SHP77 (cell line): Measurements from ENCODE around the gene SLC6A9.

Experiments used
- DNase-seq, 2 experiments: peaks; one replicate each; lab custom pipeline; 2025; lab: John Stamatoyannopoulos, UW

Gene SLC6A9

DNA sequence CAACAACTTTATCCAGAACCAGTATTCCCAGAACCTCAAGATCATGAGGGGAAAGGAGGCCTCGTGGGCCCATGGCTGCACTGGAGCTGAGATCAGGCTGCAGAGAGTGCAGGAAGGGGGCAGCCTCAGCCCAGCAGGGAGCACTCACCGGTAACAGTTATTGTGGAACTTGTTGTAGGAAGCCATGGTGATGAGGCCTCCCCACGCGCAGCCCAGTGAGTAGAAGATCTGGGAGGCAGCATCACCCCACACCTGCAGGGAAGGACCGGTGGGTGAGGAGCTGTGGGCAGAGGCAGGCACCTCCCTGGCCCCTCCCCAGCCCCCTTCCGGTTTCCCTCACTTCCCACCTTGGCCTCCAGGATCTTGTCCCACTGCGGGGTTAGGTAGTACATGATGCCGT lies 29.1 kb downstream of the SLC6A9 start:
- no peak for DNase-seq

DNA sequence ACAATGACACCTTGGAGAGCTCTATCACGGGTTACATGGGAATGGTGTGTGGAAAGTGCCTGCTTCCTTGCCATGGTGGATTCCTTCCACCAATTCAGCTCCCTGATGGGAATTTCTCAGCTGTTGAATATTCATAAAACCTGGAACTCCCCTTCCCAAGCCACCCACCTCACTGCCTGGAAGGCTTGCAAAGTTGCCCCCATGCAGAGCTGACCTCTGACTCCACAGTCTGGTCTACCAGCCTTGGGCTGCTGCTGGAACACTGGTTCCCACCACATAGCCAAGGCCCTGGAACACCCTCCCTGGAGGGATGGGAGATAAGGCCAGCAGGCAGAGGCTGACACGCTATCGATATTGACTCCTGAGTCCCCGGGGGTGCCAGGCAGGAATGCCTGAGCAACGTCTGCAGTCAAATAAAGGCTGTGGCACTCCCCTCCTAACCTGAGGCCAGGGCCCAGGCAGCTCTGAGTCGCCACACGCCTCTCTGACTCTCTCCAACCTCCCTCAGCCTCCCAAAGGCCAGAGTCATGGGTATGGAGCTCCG lies 31.1 kb downstream of the SLC6A9 start:
- DNase-seq: no peak

DNA sequence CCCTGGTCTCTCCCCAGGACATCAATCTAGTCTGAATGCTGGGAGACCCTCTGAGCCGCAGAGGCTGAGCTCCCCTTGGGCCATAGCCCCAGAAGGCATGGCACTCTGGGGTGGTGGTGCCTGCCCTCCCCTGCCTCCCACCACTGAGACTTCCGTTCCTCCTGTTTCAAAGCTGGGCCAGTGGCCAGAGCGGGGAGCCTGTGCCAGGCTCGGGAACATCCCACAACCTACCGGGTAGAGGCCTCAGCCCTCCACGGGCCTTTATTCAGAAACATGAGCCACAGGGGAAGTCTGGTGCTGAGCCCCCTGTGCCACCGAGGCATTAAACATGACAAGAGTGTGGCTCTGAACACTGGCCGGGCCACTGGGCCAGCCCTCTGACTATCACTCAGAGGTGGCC lies 31.8 kb downstream of the SLC6A9 start:
- DNase-seq: no peak

- no peak for DNase-seq
Measured at GRCh38 chr1:43998000-43998378, 33.3 kb downstream of the SLC6A9 start.

- DNase-seq: peak; percentile 63 to 79
Measured at GRCh38 chr1:43997295-43997999, 33.8 kb downstream of the SLC6A9 start.

DNA sequence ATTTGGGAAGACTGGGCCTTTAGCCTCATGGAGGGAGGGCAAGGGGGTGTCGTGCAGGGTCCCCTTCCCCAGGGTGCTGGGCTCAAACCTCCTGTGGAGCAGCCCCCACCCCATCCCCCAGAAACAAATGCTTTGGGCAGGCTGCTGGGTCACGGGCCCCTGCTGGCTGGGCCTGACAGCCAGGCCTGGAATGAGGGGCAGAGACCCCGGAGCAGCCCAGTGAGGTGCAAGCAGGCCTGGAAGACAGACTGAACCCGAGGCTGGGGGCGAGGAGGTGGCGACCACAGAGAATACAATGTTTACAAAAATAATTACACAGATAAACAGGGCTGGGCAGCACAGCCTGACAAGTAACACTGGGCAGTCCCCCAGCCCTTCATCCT lies 34.5 kb downstream of the SLC6A9 start:
- no peak for DNase-seq

- no peak for DNase-seq
Measured at GRCh38 chr1:43995984-43996732, 35.1 kb downstream of the SLC6A9 start.

DNA sequence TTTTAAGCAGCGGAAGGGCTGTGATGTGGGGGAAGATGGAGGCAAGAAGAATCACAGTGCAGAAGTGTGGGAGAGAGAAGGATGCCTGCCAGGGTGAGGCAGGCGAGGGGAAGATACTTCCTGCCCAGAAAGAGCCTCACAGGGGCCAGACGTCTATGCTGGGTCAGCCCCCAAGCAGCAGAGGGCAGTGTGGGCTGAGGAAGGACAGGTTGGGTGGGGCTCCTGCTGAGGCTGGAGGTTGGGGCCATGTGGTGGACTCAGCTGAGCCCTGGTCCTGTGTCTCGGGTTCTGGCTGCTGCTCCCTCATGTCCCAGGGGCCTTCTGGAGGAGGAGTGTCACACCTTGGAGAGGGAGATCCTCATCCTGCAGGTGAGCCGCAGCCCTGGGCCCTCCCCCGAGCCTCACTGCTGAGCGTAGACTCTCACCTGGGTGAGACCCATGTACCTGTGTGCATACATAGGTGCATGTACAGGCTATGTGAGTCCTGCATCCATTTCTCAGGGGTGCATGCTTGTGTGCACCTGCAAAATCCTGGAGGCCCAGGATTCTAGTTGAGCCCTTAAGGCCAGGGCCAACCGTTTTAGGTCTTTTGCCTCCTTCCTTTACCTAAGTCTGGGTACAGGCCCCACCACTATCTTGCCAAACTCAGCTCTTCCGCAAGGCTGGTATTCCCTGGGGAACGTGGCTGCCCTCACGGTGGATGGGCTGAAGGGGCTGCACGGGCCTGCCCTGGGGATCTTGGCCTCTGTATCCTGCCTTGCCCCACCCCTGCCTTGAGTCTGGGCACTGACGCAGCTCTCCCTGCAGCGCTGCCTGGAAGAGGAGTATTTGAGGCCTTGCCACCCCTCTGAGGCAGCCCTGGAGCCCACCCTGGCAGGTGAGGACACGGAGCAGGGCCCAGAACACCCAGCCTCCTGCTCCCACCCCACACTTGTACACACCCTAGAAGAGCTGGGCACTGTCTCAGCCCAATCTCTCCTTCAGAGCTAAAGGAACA lies 36.2 kb downstream of the SLC6A9 start:
- DNase-seq: peak; percentile 35 to 52

GRCh38 chr1:43994071-43994470 lies 37.2 kb downstream of the SLC6A9 start:
- DNase-seq: no peak

DNA sequence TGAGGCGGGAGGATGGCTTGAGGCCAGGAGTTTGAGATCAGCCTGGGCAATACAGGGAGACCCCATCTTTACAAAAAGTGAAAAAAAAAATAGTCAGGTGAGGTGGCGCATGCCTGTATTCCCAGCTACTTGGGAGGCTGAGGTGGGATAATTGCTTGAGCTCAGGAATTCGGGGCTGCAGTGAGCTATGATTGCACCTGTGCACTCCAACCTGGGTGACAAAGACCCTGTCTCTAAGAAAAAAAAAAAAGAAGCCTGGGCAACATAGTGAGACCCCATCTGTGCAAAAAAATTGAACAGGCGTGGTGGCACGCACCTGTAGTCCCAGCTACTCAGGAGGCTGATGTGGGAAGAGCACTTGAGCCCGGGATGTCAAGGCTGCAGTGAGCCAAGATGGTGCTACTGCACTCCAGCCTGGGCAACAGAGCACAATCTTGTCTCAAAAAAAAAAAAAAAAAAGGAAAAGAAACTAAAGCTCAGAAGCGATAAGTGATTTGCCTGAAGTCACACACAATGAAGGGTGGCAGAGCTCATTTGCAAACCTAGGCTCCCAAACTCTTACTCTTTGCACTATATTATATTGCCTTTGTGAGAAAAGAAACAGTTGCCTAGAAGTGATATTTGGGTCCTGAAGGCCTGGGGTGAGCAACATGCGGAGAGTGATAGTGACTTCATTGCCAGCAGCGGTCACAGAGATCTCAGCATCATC lies 37.9 kb downstream of the SLC6A9 start:
- no peak for DNase-seq

- no peak for DNase-seq
Measured at GRCh38 chr1:43992232-43992995, 38.8 kb downstream of the SLC6A9 start.

DNA sequence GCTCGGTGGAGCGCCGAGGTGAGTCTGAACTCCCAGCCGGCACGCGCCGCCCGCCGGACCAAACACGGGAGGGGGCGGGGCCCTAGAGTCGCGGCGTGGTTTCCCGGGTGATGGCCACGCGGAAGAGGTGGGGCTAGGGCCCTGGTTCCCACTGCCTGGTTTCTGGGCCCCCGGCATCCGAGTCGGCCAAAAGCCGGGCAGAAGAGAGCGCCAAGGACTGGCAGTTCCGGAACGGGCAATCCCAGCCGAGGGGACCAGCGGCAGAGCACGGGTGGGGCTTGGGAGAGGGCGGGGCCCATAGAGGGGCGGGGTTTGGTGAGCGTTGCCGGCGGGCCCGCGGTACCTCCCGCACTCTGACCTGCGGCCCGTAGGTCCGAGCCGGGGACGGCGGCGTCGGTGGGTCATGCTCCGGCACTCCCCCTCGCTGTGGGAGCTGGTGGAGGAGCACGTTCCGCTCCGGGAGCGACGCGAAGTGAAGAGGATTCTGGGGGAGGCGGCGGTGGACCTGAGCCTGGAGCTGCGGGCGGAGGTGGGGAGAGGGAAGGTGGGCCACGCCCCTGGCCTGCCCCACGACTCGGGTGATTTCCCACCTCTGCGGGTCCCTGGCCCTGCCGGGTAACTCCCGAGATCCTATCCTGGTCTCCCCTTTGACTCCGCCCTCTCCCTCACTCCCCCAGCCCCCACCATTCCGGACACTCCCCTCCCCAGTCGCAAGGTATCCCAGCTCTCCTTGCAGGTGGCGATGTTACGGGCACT lies 39.6 kb downstream of the SLC6A9 start, which contains the start of gene CCDC24:
CCDC24 (plus strand) TSS at position 124 of the 756 bp plus-strand sequence; CDS start at position 404, 280 bp downstream.
- peak; percentile 52 to 74 for DNase-seq

DNA sequence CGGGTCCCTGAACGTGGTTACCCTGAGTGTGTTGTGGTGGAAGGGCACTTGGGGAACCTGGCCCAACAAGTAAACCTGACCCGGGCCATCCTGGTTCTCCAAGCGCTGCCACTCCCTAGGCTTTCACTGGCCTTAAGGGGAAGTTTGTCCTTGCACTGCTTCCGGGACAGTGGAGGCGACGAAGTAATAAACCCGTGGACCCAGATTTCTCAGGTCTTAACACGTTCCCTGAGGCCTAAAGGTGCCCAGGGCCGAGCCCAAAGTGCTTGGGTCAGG lies 40.1 kb downstream of the SLC6A9 start:
- no peak for DNase-seq

GRCh38 chr1:43990271-43991199 lies 40.7 kb downstream of the SLC6A9 start:
- DNase-seq: no peak

DNA sequence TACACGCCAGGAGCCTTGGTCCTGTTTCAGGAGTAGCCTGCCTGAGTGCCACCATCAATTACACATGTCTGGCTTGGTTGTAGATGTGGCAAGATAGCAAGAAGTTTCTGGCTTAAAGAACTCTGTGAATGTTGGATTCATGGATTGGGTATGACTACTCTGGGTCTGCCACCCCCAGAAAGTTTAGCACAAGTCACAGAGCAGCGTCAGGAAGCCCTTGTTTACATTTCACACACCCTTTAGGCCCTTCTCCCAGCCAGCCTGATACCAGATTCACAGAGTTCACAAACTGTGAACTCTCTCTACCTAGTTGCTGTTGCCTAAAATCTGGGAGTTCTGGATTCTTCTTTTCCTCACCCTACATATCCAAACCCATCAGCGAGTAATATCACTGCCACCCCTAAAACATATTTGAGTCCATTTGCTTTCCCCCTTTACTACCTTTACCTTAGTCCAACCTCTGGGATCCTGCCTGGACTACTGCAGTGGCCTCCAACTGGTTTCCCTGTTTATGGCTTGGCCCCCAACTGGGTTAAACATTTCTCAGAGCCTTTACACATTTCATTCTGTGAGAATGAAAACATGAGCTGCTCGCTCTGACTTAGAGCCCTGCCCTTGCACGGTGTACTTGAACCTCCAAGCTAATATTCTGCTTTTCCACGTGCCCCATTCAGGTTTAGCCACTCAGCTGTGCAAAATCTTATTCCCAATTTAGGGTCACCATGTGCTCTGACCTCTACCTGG lies 43.9 kb downstream of the SLC6A9 start:
- DNase-seq: no peak

- DNase-seq: no peak
Measured at GRCh38 chr1:43986712-43987111, 44.5 kb downstream of the SLC6A9 start.

DNA sequence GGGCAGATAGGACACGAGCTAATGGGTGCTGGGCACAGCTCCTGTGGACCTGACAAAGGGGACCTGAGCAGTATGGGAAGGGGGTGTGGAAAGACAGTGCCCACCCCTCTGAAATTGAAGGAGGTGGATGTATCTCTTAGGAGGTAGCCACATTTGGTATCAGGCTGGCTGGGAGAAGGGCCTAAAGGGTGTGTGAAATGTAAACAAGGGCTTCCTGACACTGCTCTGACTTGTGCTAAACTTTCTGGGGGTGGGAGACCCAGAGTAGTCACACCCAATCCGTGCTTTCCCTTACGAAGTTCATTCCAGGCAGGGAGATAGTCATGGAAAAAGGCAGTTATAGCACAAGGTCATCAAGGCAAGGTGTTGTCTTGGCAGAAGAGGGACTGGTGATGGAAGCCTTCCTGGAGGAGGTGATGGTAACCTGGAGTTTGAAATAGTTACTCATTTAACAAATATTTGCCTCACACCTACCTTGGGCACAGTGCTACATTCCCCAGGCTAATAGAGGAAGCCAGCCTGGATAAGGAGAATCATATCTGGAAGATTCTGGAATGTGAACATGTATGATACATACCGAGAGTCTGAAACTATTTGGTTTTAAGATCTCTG lies 45.2 kb downstream of the SLC6A9 start:
- no peak for DNase-seq

GRCh38 chr1:43984855-43985254 lies 46.4 kb downstream of the SLC6A9 start:
- DNase-seq: no peak
